GM18870 (cell line): ENCODE data around the gene CENPP.

ENCODE experiments used
- ATAC-seq: cut with Tn5 transposase; IDR thresholded peaks from one replicate; pipeline ENCODE4 v1.9.1; 2021; ENCODE audit warnings: moderate library complexity; ENCODE audit not compliant: unreplicated experiment

CENPP gene

GRCh38 chr9:92422611-92423338 lies 97.0 kb downstream of the CENPP start:
- no peak for ATAC-seq

DNA sequence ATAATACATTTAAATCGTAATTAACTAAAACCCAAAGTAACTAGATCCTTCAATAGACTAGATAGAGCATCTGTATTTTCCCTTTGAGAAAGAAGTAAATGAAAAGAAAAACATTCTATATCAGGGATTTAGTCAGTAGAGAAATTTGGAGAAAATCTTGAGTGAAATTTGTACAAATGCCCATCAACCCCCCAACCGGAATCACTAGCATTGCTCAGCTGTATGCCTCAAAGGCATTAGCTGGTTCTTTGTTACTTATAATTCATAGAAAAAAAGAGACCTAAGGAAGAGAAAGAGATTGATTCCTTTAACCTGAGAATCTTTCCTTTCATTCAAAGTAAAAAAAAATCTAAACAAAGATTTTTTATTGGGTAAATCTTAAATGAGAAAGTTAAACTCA lies 97.9 kb downstream of the CENPP start:
- no peak for ATAC-seq

- ATAC-seq, result no peak
Measured at GRCh38 chr9:92424340-92424739, 98.6 kb downstream of the CENPP start, which contains the start of gene OMD. OMD (minus strand) TSS chr9:92424471; CDS start chr9:92417558, 6,913 bp downstream.

DNA sequence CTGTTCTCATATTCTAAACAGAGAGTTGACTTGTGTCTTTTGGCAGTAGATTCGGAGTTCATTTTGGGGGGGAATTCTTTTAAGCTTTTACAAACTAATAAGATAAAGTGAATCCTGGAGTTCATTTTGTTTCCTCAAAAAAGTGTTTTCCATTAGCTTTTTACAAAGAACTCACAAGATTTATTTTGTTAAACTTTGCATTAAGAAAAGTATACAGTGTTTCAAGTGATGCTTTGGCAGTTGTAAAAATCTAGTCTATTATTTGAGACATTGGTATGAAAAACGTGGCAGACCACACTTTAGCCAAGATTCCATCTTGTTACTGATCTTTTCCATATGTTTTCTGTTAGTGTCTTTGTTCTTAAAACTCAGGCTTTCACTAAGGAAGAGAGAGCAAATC lies 99.7 kb downstream of the CENPP start:
- ATAC-seq, result no peak

DNA sequence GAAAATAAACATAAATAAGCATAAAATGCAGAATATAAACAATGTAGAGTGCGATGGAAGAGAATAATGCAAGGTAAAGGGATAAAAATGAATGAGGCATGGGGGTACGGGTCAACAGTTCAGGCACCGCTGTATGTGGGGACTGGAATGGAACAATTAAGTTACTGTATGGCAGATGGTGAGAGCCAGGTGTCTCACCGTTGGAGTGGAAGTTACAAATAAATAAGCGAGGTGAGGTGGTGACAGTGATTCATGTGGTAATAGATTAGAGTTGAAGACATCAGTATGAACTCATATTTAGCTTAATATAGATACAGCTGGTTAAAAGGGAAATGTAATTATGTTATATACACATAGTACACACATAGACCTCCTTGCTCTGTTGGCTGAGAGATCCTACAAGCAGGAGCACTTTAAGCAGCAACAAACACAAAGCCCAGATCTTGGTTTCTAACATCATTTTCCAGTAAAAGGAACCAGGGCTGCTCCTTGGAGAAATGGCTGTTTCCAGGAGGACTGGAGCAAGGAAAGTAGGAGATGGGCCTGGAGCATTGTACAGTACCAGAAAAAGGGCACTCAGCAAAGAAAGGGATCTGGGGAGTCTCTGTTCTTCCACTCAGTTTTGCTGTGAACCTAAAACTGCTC lies 100.9 kb downstream of the CENPP start:
- ATAC-seq, result no peak

DNA sequence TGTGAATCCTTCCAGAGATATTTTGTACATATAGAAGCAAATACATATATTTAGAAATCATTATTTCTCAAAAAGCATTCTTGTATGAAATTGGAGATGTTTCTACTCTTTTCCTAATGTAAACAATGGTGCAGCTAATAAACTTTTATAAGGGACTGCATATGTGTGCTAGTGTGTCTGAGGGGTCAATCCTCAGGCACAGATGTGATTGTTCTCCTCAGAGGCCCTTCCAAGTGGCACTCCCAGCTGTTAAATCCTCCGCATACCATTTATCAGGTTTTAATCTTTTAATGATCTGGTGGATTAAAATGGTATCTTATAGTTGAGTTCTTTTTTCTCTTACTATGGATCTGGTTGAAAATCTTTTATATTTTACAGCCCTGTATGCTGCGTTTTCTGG lies 104.1 kb downstream of the CENPP start:
- no peak for ATAC-seq

GRCh38 chr9:92432350-92432749 lies 106.6 kb downstream of the CENPP start:
- ATAC-seq, result no peak

DNA sequence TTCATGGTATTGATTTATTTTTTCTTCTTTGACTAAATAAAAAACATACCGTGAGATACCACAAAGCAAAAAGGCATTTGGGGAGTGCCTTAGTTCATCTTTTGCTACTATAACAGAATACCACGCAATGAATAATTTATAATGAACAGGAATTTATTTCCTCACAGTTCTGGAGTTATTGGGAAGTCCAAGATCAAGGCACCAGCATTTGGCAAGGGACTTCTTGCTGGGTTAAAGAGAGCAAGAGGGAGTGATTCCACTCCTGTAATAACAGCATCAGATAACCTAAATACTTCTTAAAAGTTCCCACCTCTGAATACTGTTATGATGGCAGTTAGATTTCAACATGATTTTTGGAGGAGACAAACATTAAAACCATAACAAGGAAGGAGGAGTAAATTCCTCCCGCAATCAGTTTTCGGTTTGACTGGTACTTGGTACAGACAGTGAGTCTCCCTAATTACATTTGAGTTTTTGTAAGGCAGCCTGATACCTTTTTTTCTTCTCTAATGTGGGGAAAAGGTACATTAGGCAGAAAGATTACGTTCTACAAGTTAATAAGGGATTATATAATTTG lies 107.3 kb downstream of the CENPP start:
- no peak for ATAC-seq

DNA sequence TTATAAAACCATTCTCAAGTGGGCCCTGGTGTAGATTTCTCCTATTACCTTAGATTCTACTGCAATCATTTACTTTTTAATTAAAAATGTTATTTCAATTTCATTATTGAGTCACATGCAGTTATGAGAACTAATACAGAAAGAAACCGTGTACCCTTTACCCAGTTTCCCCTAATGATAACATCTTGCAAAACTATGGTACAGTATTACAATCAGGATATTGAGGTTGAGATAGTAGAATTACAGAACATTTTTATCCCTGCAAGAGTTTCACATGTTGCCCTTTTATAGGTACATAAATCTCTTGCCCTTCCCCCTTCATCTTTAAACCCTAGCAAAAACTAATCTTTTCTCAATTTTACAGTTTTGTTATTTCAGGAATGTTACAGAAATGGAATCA lies 109.5 kb downstream of the CENPP start:
- no peak for ATAC-seq

- ATAC-seq, result no peak
Measured at GRCh38 chr9:92438900-92439526, 113.3 kb downstream of the CENPP start.

- no peak for ATAC-seq
Measured at GRCh38 chr9:92439921-92440750, 114.4 kb downstream of the CENPP start.

GRCh38 chr9:92440751-92441046 lies 114.9 kb downstream of the CENPP start:
- no peak for ATAC-seq

GRCh38 chr9:92444841-92445240 lies 119.1 kb downstream of the CENPP start:
- no peak for ATAC-seq

GRCh38 chr9:92446536-92446935 lies 120.8 kb downstream of the CENPP start:
- ATAC-seq, result no peak

- no peak for ATAC-seq
Measured at GRCh38 chr9:92455217-92455616, 129.5 kb downstream of the CENPP start.

DNA sequence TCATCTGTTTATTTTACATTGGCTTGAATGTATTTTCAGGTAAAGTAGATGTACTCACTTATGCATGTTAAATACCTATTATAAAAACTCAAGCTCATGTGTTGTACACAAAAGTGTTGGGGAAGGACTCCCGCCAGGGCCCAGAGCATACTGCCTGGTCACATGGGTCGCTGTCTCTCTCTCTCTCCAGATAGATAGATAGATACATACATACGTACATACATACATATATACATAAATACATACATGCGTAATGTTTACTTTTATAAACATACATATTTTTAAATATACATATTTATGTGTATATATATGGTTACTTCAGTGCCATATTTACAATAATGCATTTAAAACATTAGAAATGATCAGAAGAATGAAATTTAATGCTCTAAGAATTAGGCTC lies 131.8 kb downstream of the CENPP start:
- ATAC-seq, result no peak

- ATAC-seq, result no peak
Measured at GRCh38 chr9:92463387-92463786, 137.6 kb downstream of the CENPP start.

GRCh38 chr9:92463984-92464383 lies 138.2 kb downstream of the CENPP start:
- no peak for ATAC-seq

- no peak for ATAC-seq
Measured at GRCh38 chr9:92467041-92467440, 141.3 kb downstream of the CENPP start.

GRCh38 chr9:92467511-92467910 lies 141.8 kb downstream of the CENPP start:
- ATAC-seq, result no peak

GRCh38 chr9:92468206-92468605 lies 142.5 kb downstream of the CENPP start:
- no peak for ATAC-seq
